Fibroblast of skin of left quadriceps (primary cell): Measurements from ENCODE around the gene SH3RF2.
"Not testable (repeated sequence)": the region's sequence is repeated elsewhere in the genome, so short reads cannot be mapped to it uniquely, and the experiment has no call there.

Experiments
- DNase-seq, 2 experiments: peaks; one replicate each; pipeline ENCODE4 v3.0.0-alpha.2; 2013; ENCODE audit warnings: low read depth in 2 of 2

The SH3RF2 gene

GRCh38 chr5:146076455-146076854 is 140.1 kb downstream of the SH3RF2 start:
- no peak for DNase-seq

- DNase-seq = no peak
Observed at GRCh38 chr5:146078566-146078965, 142.2 kb downstream of the SH3RF2 start.

GRCh38 chr5:146079695-146080373 is 143.5 kb downstream of the SH3RF2 start:
- no peak for DNase-seq

- DNase-seq = peak; percentile 16 to 23
Observed at GRCh38 chr5:146081556-146081955, 145.2 kb downstream of the SH3RF2 start.

GRCh38 chr5:146082798-146083197 is 146.4 kb downstream of the SH3RF2 start:
- no peak for DNase-seq

- DNase-seq = no peak
Observed at GRCh38 chr5:146084376-146084775, 148.0 kb downstream of the SH3RF2 start.

- no peak for DNase-seq
Observed at GRCh38 chr5:146088098-146088497, 151.7 kb downstream of the SH3RF2 start.

GRCh38 chr5:146089287-146089686 is 152.9 kb downstream of the SH3RF2 start:
- no peak for DNase-seq

- DNase-seq = no peak
Observed at GRCh38 chr5:146091881-146092280, 155.5 kb downstream of the SH3RF2 start.

- DNase-seq = no peak
Observed at GRCh38 chr5:146098047-146098446, 161.7 kb downstream of the SH3RF2 start.

- DNase-seq = no peak
Observed at GRCh38 chr5:146101646-146102045, 165.3 kb downstream of the SH3RF2 start.

GRCh38 chr5:146103594-146103993 is 167.2 kb downstream of the SH3RF2 start:
- no peak for DNase-seq

- no peak for DNase-seq
Observed at GRCh38 chr5:146105477-146105876, 169.1 kb downstream of the SH3RF2 start, which contains the start of gene PLAC8L1. Gene PLAC8L1 (minus strand): TSS chr5:146105577. CDS start chr5:146104311, 1,266 bp downstream.

- DNase-seq = no peak
Observed at GRCh38 chr5:146107901-146108300, 171.5 kb downstream of the SH3RF2 start.

- DNase-seq = not testable (repeated sequence)
Observed at GRCh38 chr5:146108870-146109269, 172.5 kb downstream of the SH3RF2 start.

GRCh38 chr5:146109379-146109778 is 173.0 kb downstream of the SH3RF2 start:
- no peak for DNase-seq

- no peak for DNase-seq
Observed at GRCh38 chr5:146111409-146111808, 175.0 kb downstream of the SH3RF2 start.

- DNase-seq = no peak
Observed at GRCh38 chr5:146112476-146112875, 176.1 kb downstream of the SH3RF2 start.
